WTC11 (cell line): Measurements from ENCODE around the gene OSBPL7.

Experiments used
- FOXK1 ChIP-seq: sonication (generic); formaldehyde crosslinking; IDR thresholded peaks from 2 replicates; pipeline ENCODE4 v1.8.0; 2022; ENCODE audit warnings: mild to moderate bottlenecking, moderate library complexity, missing genetic modification reagents
- JUN ChIP-seq: sonication (generic); formaldehyde crosslinking; IDR thresholded peaks from 2 replicates; pipeline ENCODE4 v1.8.0; 2023; ENCODE audit warnings: mild to moderate bottlenecking, missing genetic modification reagents
- SOX15 ChIP-seq: fragments of 250-450 bp; sonication (Bioruptor Pico); IDR thresholded peaks from 2 replicates; pipeline ENCODE4 v1.9.0; 2021; ENCODE audit warnings: mild to moderate bottlenecking
- TF ChIP-seq, protein P1 (sequence below): sonication (generic); formaldehyde crosslinking; IDR thresholded peaks from 2 replicates; pipeline ENCODE4 v1.8.1; 2022; ENCODE audit warnings: low read depth, mild to moderate bottlenecking, moderate library complexity, missing genetic modification reagents, borderline replicate concordance
- TF ChIP-seq, protein P2 (sequence below): sonication (generic); formaldehyde crosslinking; IDR thresholded peaks from 2 replicates; pipeline ENCODE4 v1.8.0; 2022; ENCODE audit warnings: mild to moderate bottlenecking, missing genetic modification reagents
- TF ChIP-seq, protein P3 (sequence below): sonication (generic); formaldehyde crosslinking; IDR thresholded peaks from 2 replicates; pipeline ENCODE4 v1.8.1; 2023; ENCODE audit warnings: mild to moderate bottlenecking, moderate library complexity, missing genetic modification reagents
- TF ChIP-seq, protein P4 (sequence below): sonication (generic); formaldehyde crosslinking; IDR thresholded peaks from 2 replicates; pipeline ENCODE4 v1.8.1; 2023; ENCODE audit warnings: mild to moderate bottlenecking, missing genetic modification reagents, moderate library complexity
- TF ChIP-seq, protein P5 (sequence below): sonication (generic); formaldehyde crosslinking; IDR thresholded peaks from 2 replicates; pipeline ENCODE4 v1.8.1; 2023; ENCODE audit warnings: mild to moderate bottlenecking, missing genetic modification reagents

DNA sequence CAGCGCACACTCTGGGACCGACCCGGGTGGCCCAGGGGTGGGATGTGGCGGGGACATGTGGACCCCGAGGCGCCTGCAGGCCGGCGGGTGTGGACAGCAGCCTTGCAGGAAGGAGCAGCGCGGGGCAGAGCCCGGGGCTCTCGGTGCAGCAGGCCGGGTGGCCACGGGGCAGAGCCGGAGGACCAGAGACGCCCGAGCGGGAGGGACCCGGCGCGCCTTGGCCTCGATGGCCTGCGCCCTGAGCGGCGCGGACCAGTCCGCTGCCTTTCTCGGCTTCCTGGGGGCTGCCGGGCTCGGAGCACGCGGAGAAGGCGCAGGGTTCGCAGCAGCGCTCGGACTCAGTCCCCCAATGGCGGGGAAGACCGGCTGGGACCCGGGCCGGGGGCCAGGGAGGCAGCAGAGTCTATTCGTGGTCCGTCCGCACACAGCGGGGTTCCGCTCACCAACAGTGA is 43.4 kb downstream of the OSBPL7 start:
- no peak for TF ChIP-seq SOX15 (CRISPR knock-in tag)
- TF ChIP-seq, protein P1, sequence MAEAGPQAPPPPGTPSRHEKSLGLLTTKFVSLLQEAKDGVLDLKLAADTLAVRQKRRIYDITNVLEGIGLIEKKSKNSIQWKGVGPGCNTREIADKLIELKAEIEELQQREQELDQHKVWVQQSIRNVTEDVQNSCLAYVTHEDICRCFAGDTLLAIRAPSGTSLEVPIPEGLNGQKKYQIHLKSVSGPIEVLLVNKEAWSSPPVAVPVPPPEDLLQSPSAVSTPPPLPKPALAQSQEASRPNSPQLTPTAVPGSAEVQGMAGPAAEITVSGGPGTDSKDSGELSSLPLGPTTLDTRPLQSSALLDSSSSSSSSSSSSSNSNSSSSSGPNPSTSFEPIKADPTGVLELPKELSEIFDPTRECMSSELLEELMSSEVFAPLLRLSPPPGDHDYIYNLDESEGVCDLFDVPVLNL (CRISPR knock-in tag), result no peak
- no peak for TF ChIP-seq JUN (CRISPR knock-in tag)
- TF ChIP-seq FOXK1, result no peak
- TF ChIP-seq, protein P2, sequence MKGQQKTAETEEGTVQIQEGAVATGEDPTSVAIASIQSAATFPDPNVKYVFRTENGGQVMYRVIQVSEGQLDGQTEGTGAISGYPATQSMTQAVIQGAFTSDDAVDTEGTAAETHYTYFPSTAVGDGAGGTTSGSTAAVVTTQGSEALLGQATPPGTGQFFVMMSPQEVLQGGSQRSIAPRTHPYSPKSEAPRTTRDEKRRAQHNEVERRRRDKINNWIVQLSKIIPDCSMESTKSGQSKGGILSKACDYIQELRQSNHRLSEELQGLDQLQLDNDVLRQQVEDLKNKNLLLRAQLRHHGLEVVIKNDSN (CRISPR knock-in tag), result no peak
- TF ChIP-seq, protein P3, sequence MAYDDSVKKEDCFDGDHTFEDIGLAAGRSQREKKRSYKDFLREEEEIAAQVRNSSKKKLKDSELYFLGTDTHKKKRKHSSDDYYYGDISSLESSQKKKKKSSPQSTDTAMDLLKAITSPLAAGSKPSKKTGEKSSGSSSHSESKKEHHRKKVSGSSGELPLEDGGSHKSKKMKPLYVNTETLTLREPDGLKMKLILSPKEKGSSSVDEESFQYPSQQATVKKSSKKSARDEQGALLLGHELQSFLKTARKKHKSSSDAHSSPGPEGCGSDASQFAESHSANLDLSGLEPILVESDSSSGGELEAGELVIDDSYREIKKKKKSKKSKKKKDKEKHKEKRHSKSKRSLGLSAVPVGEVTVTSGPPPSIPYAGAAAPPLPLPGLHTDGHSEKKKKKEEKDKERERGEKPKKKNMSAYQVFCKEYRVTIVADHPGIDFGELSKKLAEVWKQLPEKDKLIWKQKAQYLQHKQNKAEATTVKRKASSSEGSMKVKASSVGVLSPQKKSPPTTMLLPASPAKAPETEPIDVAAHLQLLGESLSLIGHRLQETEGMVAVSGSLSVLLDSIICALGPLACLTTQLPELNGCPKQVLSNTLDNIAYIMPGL, result no peak
- TF ChIP-seq, protein P4, sequence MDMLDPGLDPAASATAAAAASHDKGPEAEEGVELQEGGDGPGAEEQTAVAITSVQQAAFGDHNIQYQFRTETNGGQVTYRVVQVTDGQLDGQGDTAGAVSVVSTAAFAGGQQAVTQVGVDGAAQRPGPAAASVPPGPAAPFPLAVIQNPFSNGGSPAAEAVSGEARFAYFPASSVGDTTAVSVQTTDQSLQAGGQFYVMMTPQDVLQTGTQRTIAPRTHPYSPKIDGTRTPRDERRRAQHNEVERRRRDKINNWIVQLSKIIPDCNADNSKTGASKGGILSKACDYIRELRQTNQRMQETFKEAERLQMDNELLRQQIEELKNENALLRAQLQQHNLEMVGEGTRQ (CRISPR knock-in tag), result no peak
- TF ChIP-seq, protein P5, sequence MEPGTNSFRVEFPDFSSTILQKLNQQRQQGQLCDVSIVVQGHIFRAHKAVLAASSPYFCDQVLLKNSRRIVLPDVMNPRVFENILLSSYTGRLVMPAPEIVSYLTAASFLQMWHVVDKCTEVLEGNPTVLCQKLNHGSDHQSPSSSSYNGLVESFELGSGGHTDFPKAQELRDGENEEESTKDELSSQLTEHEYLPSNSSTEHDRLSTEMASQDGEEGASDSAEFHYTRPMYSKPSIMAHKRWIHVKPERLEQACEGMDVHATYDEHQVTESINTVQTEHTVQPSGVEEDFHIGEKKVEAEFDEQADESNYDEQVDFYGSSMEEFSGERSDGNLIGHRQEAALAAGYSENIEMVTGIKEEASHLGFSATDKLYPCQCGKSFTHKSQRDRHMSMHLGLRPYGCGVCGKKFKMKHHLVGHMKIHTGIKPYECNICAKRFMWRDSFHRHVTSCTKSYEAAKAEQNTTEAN (CRISPR knock-in tag), result no peak
